Natural killer cell (primary cell): ENCODE measurements around the gene TBCK. TPM values are rescaled to one million over a fixed set of nuclear protein-coding genes. Genes with fewer than 3 reads are reported as not detected.

Experiments
- ATAC-seq, 3 donors: fragments of 150-1000 bp in 2 of 3; fragments of 200-7000 bp in 1 of 3; cut with Tn5 transposase; 1 replicate in 1 of 3; 2 replicates in 2 of 3; pipeline ENCODE4 v1.10.0; 2021; ENCODE audit warnings: mild to moderate bottlenecking in 2 of 3, moderate library complexity in 2 of 3
- DNase-seq, 2 donors: peaks; one replicate each; pipeline versions ENCODE4 v3.0.0 to v3.0.0-alpha.2; 2013 to 2021; ENCODE audit warnings: mixed read lengths in 1 of 2
- H3K27ac ChIP-seq: one replicate; pipeline ENCODE4 v1.5.1; 2013; ENCODE audit warnings: mild to moderate bottlenecking, low read length
- H3K27me3 ChIP-seq: one replicate; pipeline ENCODE4 v1.6.1; 2013; ENCODE audit warnings: low read length; ENCODE audit not compliant: control insufficient read depth, insufficient read depth
- H3K36me3 ChIP-seq: one replicate; pipeline ENCODE4 v1.6.1; 2013; ENCODE audit warnings: low read length; ENCODE audit not compliant: control insufficient read depth, insufficient read depth
- H3K4me1 ChIP-seq: one replicate; pipeline ENCODE4 v1.6.1; 2013; ENCODE audit warnings: low read length; ENCODE audit not compliant: control insufficient read depth, insufficient read depth
- H3K4me3 ChIP-seq: one replicate; pipeline ENCODE4 v1.5.1; 2013; ENCODE audit warnings: low read length
- H3K9me3 ChIP-seq: one replicate; pipeline ENCODE4 v1.6.1; 2013; ENCODE audit warnings: low read length; ENCODE audit not compliant: control insufficient read depth, insufficient read depth
- H3K27ac Mint-ChIP-seq, 2 donors: one replicate each; pipeline ENCODE4 v1.8.0; 2022; ENCODE audit warnings: mild to moderate bottlenecking in 2 of 2, mixed read lengths in 2 of 2, moderate library complexity in 1 of 2
- H3K27me3 Mint-ChIP-seq, 2 donors: one replicate each; pipeline ENCODE4 v1.8.0; 2022; ENCODE audit warnings: low read depth in 2 of 2, mixed read lengths in 2 of 2
- H3K36me3 Mint-ChIP-seq: one replicate; pipeline ENCODE4 v1.8.0; 2022; ENCODE audit warnings: mixed read lengths
- H3K4me1 Mint-ChIP-seq, 2 donors: one replicate each; pipeline ENCODE4 v1.8.0; 2022; ENCODE audit warnings: mixed read lengths in 2 of 2
- H3K4me3 Mint-ChIP-seq: one replicate; pipeline ENCODE4 v1.8.0; 2022; ENCODE audit warnings: mild to moderate bottlenecking, moderate library complexity, mixed read lengths
- H3K9me3 Mint-ChIP-seq, 2 donors: one replicate each; pipeline ENCODE4 v1.8.0; 2022; ENCODE audit warnings: mixed read lengths in 2 of 2
- WGBS: methylation state at CpG from one replicate; pipeline ENCODE4 v1.1.7; 2013; ENCODE audit warnings: missing lambda C conversion rate; ENCODE audit not compliant: insufficient coverage; 5-methylcytosine and 5-hydroxymethylcytosine counted together
- intact Hi-C: fragments of 100-400 bp; cut with micrococcal nuclease; formaldehyde crosslinking; loops from one replicate; pipeline ENCODE4 v1.14.2; 2022
- total RNA-seq, 4 donors: library from RNA; stranded (reverse); fragments of 120-200 nt in 1 of 4; gene quantifications; one replicate each; pipeline versions ENCODE4 v1.2.3 to v1.2.4, GENCODE V29; 2013 to 2022
- TF ChIP-seq, protein P1 (sequence below): fragments of 200-600 bp; IDR thresholded peaks from one replicate; pipeline ENCODE4 v1.8.0; 2022; ENCODE audit warnings: antibody characterized with exemption

The TBCK gene
- total RNA-seq, 3 donors from 2014 or later (not counting 1 experiment from before 2014, with no cell fraction given): 49.5 to 78.5 (median 54.2) TPM

DNA sequence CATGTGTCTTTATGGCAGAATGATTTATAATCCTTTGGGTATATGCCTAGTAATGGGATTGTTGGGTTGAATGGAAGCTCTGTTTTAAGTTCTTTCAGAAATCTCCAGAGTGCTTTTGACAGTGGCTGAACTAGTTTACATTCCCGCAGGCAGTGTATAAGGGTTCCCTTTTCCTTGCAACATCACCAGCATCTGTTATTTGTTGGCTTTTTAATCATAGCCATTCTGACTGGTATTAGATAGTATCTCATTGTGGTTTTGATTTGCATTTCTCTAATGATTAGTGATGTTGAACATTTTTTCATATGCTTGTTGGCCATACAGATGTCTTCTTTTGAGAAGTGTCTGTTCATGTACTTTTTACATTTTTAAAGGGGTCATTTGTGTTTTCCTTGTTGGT is 129.8 kb downstream of the TBCK start:
- H3K4me1 Mint-ChIP-seq: no peaks in the 10 kb centered on the region
- DNase-seq (no peak), ATAC-seq (no peak)
- Histone ChIP-seq H3K27ac (no peak overlapping the region), H3K4me1 (no peaks in the 10 kb centered on the region), H3K36me3 (peaks cover 9% of the 10 kb centered on the region), H3K9me3 (no peaks in the 10 kb centered on the region), H3K27me3 (no peaks in the 10 kb centered on the region), H3K4me3 (no peak overlapping the region)
- intact Hi-C loops: no loop called here
- 100% methylated on average over 1 of the region's 1 CpG for WGBS
- H3K36me3 Mint-ChIP-seq: peaks cover 53% of the 10 kb centered on the region
- peaks cover 0 to 3% of the 10 kb centered on the region in 2 donors for H3K9me3 Mint-ChIP-seq
- TF ChIP-seq, protein P1, sequence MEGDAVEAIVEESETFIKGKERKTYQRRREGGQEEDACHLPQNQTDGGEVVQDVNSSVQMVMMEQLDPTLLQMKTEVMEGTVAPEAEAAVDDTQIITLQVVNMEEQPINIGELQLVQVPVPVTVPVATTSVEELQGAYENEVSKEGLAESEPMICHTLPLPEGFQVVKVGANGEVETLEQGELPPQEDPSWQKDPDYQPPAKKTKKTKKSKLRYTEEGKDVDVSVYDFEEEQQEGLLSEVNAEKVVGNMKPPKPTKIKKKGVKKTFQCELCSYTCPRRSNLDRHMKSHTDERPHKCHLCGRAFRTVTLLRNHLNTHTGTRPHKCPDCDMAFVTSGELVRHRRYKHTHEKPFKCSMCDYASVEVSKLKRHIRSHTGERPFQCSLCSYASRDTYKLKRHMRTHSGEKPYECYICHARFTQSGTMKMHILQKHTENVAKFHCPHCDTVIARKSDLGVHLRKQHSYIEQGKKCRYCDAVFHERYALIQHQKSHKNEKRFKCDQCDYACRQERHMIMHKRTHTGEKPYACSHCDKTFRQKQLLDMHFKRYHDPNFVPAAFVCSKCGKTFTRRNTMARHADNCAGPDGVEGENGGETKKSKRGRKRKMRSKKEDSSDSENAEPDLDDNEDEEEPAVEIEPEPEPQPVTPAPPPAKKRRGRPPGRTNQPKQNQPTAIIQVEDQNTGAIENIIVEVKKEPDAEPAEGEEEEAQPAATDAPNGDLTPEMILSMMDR: no peak
- H3K27ac Mint-ChIP-seq: no peak overlapping the region
- no peaks in the 10 kb centered on the region for H3K27me3 Mint-ChIP-seq
- no peak overlapping the region for H3K4me3 Mint-ChIP-seq

DNA sequence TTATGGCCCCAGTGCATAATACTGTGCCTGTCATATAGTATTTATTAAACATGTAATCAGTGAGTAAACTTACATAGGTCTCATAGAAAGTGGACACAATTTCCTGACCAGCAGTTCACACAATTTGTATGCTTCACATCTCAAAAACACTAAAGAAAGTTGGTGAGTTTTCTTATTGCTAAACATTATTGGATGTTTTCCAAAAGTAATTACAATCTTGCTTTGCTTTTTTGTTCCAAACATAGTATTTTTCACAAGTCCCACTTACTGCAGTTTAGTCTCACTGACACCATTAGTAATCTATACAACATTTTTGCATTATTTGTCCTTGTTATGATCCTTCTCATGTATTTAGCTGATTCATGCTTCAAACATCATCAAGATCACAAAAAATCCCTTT is 132.5 kb downstream of the TBCK start:
- H3K4me1 ChIP-seq: no peaks in the 10 kb centered on the region
- peaks cover 53% of the 10 kb centered on the region for H3K36me3 Mint-ChIP-seq
- no peaks in the 10 kb centered on the region for H3K9me3 ChIP-seq
- intact Hi-C loops: no loop called here
- no peak overlapping the region for H3K27ac ChIP-seq
- no peaks in the 10 kb centered on the region for H3K36me3 ChIP-seq
- DNase-seq (no peak), ATAC-seq (no peak)
- H3K27me3 Mint-ChIP-seq: no peaks in the 10 kb centered on the region
- no peak overlapping the region for H3K4me3 Mint-ChIP-seq
- H3K27me3 ChIP-seq: no peaks in the 10 kb centered on the region
- no peaks in the 10 kb centered on the region for H3K4me1 Mint-ChIP-seq
- H3K9me3 Mint-ChIP-seq: peaks cover 8 to 9% of the 10 kb centered on the region in 2 donors
- TF ChIP-seq, protein P1: no peak
- no peak overlapping the region for H3K4me3 ChIP-seq
- no peak overlapping the region for H3K27ac Mint-ChIP-seq

DNA sequence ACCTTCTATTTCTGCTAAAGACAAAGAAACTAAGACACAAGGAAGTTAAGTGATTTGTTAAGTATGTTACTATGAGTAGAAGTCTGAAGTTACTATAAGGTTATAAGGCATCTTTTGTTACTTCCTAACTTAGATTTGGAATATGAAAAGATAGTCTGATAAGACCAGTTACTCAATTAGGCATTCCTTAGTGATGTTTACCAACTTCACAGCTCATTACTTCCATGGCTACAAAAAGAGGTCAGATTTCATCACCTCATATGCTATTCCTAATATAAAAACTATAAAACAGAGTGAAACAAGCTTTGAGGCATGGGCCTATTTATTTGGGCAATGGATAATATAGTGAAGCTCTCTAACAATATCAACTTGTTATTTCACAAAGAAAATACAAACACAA is 143.1 kb downstream of the TBCK start:
- H3K36me3 Mint-ChIP-seq: peaks cover 9% of the 10 kb centered on the region
- H3K27me3 ChIP-seq: no peaks in the 10 kb centered on the region
- H3K27ac ChIP-seq: no peak overlapping the region
- no peaks in the 10 kb centered on the region for H3K27me3 Mint-ChIP-seq
- no peaks in the 10 kb centered on the region for H3K9me3 ChIP-seq
- H3K4me1 ChIP-seq: no peaks in the 10 kb centered on the region
- no peak overlapping the region for H3K27ac Mint-ChIP-seq
- no peak for DNase-seq
- H3K4me1 Mint-ChIP-seq: no peaks in the 10 kb centered on the region
- intact Hi-C loops: no loop called here
- H3K9me3 Mint-ChIP-seq: no peaks in the 10 kb centered on the region
- no peak overlapping the region for H3K4me3 Mint-ChIP-seq
- TF ChIP-seq, protein P1: no peak
- no peak overlapping the region for H3K4me3 ChIP-seq
- no peak for ATAC-seq
- peaks cover 4% of the 10 kb centered on the region for H3K36me3 ChIP-seq

DNA sequence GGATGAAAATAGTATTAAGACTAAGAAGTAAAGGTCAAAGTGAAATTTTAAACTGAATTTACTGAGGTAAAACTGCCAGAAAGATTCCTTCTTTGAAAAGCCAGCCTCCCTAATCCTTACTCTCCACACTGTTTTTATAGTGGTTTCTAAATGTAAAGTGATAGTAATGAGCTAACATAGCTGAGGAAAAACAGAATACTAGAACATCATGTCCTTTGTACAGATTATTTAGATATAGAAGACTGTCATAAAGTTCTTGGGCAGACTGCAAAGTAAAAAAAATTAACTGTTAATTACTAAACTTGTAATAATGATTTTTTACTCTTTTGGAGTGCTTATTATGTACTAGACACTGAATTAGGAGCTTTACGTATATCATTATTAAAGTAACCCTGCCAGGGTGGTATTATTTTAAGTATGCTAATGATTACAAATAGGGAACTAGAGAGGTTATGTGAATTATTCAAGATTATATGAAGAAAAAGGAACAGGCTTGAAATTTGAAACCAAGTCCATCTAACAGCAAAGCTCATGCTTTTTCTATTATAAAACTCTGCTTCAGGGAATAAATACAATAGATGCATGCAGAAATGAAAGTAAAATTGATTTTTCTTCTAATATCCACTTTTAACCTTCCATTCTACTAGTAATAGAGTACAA is 150.5 kb downstream of the TBCK start:
- Mint-ChIP-seq H3K4me1 (no peaks in the 10 kb centered on the region), H3K9me3 (peaks cover 2 to 4% of the 10 kb centered on the region in 2 donors), H3K4me3 (no peak overlapping the region), H3K27me3 (no peaks in the 10 kb centered on the region), H3K36me3 (peaks cover 9% of the 10 kb centered on the region), H3K27ac (no peak overlapping the region)
- TF ChIP-seq, protein P1: no peak
- DNase-seq: no peak
- ATAC-seq: no peak
- Histone ChIP-seq H3K9me3 (peaks cover 7% of the 10 kb centered on the region), H3K27ac (no peak overlapping the region), H3K36me3 (peaks cover 11% of the 10 kb centered on the region), H3K27me3 (no peaks in the 10 kb centered on the region), H3K4me1 (no peaks in the 10 kb centered on the region), H3K4me3 (no peak overlapping the region)
- WGBS: no CpG with 5 or more reads among the region's 1 CpG
- intact Hi-C loops: no loop called here
